NCI-H2196 treated with DMSO at 0.1 percent for 48 hours (cell line): ENCODE data around the gene LARP6.
A peak's percentile ranks its signal among the peaks of the same experiment; 100 is the strongest.
"Not testable (repeated sequence)": the region's sequence is repeated elsewhere in the genome, so short reads cannot be mapped to it uniquely, and the experiment has no call there.

Experiments used
- DNase-seq: peaks from one replicate; lab custom pipeline; 2025; ENCODE audit not compliant: unreplicated experiment; lab: John Stamatoyannopoulos, UW

The LARP6 gene

DNA sequence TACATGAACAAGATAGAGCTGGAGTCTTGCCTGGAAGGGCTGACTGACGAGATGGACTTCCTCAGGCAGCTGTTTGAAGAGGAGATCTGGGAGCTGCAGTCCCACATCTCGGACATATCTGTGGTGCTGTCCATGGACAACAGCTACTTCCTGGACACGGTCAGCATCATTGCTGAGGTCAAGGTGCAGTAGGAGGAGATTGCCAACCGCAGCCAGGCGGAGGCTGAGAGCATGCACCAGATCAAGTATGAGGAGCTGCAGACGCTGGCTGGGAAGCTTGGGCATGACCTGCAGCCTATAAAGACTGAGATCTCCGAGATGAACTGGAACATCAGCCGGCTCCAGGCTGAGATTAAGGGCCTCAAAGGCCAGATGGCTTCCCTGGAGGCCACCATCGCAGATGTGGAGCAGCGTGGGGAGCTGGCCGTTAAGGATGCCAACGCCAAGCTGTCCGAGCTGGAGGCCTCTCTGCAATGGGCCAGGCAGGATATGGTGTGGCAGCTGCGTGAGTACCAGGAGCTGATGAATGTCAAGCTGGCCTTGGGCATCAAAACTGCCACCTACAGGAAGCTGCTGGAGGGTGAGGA is 5.5 kb upstream of the LARP6 start:
- DNase-seq = no peak

DNA sequence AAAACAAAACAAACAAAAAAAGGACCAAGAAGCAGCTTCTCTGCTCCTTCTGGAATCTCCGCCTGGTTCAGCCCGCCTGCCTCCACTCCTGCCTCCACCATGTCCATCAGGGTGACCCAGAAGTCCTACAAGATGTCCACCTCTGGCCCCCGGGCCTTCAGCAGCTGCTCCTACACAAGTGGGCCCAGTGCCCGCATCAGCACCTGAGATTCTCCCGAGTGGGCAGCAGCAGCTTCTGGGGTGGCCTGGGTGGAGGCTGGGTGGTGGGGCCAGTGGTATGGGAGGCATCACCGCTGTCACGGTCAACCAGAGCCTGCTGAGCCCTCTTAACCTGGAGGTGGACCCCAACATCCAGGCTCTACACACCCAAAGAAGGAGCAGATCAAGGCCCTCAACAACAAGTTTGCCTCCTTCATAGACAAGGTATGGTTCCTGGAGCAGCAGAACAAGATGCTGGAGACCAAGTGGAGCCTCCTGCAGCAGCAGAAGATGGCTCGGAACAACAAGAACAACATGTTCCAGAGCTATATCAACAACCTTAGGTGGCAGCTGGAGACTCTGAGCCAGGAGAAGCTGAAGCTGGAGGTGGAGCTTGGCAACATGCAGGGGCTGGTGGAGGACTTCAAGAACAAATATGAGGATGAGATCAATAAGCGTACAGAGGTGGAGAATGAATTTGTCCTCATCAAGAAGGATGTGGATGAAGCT is 4.8 kb upstream of the LARP6 start:
- not testable (repeated sequence) for DNase-seq

- DNase-seq = no peak
These were observed 3.8 kb upstream of the LARP6 start for GRCh38 chr15:70857562-70858285.

GRCh38 chr15:70856884-70857561 is 3.1 kb upstream of the LARP6 start:
- DNase-seq = no peak

DNA sequence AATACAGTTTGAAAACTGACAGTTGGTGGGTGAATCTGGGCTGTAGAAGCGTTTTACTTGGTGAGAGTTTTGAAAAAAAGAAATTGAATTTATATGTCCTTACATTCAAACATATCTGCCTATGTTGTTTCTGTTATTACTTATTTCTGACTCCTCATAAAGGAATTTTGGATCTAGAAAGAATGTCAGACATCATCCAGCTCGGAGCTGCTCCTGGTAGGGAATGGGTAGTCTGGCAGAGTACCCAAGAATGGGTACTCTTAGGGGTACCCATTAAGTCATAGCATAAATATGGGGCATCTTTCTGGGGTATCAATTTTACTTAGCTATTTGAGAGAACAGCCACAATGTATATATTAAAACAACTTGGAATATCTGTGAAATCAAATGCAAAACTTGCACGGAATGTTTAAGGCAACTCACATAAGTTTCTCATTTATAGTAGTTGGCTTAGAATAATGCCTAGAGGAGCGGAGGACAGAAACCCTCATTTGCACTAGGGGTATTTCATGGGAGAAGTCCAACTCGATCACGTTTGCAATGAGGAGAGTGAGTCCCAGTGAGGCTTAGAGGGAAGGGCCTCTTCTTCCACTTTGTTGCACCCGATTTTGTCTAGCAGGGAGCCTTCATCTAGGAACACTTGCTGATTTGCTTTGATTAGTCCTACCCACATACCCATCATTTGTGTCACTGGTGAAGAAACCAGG is 2.4 kb upstream of the LARP6 start:
- DNase-seq = no peak

GRCh38 chr15:70855764-70856163 is 1.8 kb upstream of the LARP6 start:
- DNase-seq = no peak

DNA sequence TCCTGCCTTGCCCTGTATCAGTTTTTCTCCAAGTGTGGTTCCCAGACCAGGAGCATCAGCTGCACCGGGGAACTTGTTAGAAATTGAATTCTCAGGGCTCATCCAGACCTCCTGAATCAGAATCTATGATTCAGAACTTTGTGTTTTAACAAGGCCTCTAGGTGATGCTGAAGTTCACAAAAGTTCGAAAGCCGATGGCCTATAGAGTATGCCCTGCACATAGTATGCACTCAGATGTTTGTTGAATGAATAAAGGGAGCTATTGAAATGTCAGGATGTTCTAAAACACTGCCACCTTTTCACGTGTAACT is 664 bp upstream of the LARP6 start:
- DNase-seq = no peak

GRCh38 chr15:70853318-70853972 is 512 bp downstream of the LARP6 start:
- DNase-seq = no peak

DNA sequence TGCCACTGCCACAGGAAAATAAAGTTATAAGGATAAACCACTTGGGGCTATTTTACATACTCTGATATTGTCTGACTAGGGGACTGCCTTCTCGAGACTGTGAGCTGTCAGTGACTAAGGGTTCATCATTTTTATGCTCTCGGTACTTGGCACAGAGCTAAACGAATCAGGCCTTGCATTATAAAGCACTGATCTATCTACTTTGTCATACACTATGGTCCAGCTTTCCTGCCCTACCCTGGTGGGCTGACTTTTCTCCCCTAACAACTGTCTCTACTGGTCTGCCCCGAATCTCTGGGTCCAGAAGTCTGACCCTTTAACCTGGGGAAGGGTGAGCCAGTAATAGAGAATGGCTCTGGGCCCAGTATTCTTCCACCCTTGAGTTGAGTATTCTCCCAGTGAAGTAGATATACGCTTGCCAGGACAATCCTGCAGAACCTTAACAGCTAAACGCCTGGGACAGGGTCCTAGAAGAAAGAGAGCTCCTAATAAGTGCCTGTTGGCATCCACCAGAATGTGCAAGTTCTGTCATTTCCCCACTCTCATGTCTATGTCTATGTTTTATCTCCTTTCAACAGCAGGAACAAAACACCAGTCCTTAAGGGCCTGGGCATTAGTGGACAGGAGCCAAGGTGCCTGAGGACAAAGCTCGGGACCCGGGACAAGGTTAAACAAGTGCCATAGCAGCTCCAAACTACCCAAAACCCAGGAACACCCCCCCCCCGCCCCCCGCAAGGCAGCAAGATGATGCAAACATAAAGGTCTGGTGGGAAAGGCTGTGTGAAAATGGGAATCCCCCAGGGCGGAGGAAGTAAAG is 1.2 kb downstream of the LARP6 start:
- DNase-seq = no peak

- no peak for DNase-seq
These were observed 2.1 kb downstream of the LARP6 start for GRCh38 chr15:70851889-70852288.

GRCh38 chr15:70845602-70846360 is 8.2 kb downstream of the LARP6 start:
- no peak for DNase-seq

- DNase-seq = no peak
These were observed 16.5 kb downstream of the LARP6 start for GRCh38 chr15:70837476-70837875.

DNA sequence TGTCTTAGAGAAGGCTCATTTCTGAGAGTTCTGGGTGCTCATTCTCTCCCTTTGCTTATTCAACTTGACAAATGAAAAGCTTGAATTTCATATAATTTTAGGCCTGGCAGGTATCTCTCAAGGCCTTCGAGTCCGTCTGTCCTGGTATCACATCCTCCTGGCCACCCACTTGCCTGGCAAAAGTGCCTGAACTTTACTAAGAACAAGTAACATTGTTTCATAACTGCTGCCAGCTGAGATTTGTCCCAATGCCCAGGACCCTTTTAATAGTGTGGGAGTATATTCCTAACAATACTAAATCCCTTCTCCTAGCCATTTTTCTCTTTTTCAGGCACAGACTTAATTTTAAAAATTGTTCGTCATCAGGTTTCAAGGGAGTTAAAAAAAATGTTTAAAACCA is 18.1 kb downstream of the LARP6 start:
- no peak for DNase-seq

- DNase-seq = no peak
These were observed 18.5 kb downstream of the LARP6 start for GRCh38 chr15:70835415-70835814.

DNA sequence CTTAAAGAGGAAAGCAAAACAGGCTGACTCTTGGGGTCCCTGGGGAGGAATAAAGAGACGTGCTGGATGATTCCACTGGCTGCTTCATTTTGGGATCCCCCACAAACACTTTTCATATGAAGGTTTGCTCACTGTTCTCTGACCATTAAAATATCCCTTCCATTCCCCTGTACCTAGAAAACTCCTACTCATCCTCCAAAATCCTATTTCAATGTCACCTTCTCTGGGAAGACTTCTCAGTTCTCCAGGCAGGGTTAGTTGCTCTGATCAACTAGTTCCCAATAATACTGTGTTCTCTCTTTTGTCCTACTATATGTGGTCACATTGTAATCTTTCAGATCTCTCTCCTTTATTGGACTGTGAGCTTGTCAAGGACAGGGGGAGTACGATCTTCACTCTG is 19.0 kb downstream of the LARP6 start:
- DNase-seq = no peak

- DNase-seq = peak; percentile 15
These were observed 19.8 kb downstream of the LARP6 start for GRCh38 chr15:70833861-70834765.

- DNase-seq = no peak
These were observed 20.5 kb downstream of the LARP6 start for GRCh38 chr15:70833422-70833821.

- DNase-seq = no peak
These were observed 21.8 kb downstream of the LARP6 start for GRCh38 chr15:70832176-70832575.
